OCI-LY3 (cell line): ENCODE measurements around the gene CD300H.

Experiments
- H2AFZ ChIP-seq: fragments of 200-600, 300-600 bp; shearing (Covaris generic); 2 replicates; pipeline ENCODE4 v1.6.0; 2014; ENCODE audit warnings: antibody characterized with exemption, low read depth, low read length
- H3K27ac ChIP-seq: fragments of 200-600, 300-600 bp; sonication (generic); 2 replicates; pipeline ENCODE4 v1.5.1; 2014; ENCODE audit warnings: mild to moderate bottlenecking, low read length, moderate library complexity, mixed read lengths
- H3K27me3 ChIP-seq: fragments of 200-600, 300-600 bp; sonication (generic); 2 replicates; pipeline ENCODE4 v1.6.1; 2014; ENCODE audit warnings: low read depth, low read length, mixed read lengths
- H3K36me3 ChIP-seq: fragments of 200-600, 300-600 bp; sonication (generic); replicated peaks from 2 replicates; pipeline ENCODE3; 2014; ENCODE audit warnings: low read depth, low read length, mixed read lengths
- H3K4me1 ChIP-seq: fragments of 300-600, 200-600 bp; sonication (generic); 2 replicates; pipeline ENCODE4 v1.6.1; 2014; ENCODE audit warnings: low read length, mixed read lengths
- H3K4me2 ChIP-seq: fragments of 200-600, 300-600 bp; sonication (generic); 2 replicates; pipeline ENCODE4 v1.6.1; 2014; ENCODE audit warnings: low read length, mixed read lengths
- H3K4me3 ChIP-seq: fragments of 300-600, 200-600 bp; sonication (generic); 2 replicates; pipeline ENCODE4 v1.5.1; 2014; ENCODE audit warnings: antibody characterized with exemption, mild to moderate bottlenecking, low read length, moderate library complexity
- H3K79me2 ChIP-seq: fragments of 300-600, 200-600 bp; shearing (Covaris generic); 2 replicates; pipeline ENCODE4 v1.6.1; 2014; ENCODE audit warnings: mild to moderate bottlenecking, low read length, mixed read lengths
- H3K9ac ChIP-seq: fragments of 300-600, 200-600 bp; shearing (Covaris generic); 2 replicates; pipeline ENCODE4 v1.6.0; 2014; ENCODE audit warnings: mild to moderate bottlenecking, low read length, moderate library complexity
- H3K9me3 ChIP-seq: fragments of 200-600, 300-600 bp; shearing (Covaris generic); 2 replicates; pipeline ENCODE4 v1.6.1; 2014; ENCODE audit warnings: low read length, mixed read lengths; ENCODE audit not compliant: insufficient read depth
- H4K20me1 ChIP-seq: fragments of 200-600, 300-600 bp; sonication (generic); 2 replicates; pipeline ENCODE4 v1.6.1; 2016; ENCODE audit warnings: low read length, mixed read lengths; ENCODE audit not compliant: insufficient read depth
- EZH2phosphoT487 ChIP-seq: fragments of 200-600 bp; shearing (Covaris generic); IDR thresholded peaks from 2 replicates; pipeline ENCODE4 v1.6.1; 2018; ENCODE audit warnings: antibody characterized with exemption, mixed run types, low read depth
- TF ChIP-seq, protein P1 (sequence below): fragments of 200-600, 300-600 bp; sonication (generic); IDR thresholded peaks from 2 replicates; pipeline ENCODE4 v1.5.1; 2014; ENCODE audit warnings: antibody characterized with exemption, low read length, low read depth

The CD300H gene

DNA sequence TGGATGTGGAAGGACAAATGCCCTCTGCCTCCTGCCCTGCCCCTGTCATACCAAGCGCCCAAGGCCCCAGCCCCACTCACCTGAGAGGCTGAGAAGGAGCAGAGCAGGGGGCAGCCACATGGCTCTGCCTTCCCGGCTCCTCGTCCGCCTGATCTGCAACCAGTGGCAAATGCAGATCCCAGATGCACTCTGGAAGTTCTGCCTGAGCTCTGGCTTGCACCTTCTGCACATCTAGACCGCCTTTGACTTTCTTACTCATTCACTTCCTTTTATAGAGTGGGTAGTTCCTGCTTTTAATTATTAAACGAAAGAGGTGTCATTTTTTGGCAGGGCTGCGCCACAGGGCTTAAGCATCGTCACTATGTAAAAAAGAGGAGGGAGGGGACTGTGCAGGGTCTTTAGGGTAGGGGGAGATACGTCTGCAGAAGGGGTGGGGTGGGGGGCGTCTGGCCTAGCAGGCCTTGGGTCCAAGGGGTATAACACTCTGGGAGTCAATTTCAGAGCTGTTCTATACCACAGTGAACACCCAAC lies 36.0 kb downstream of the CD300H start, which contains the start of gene CD300LB:
TSS of gene CD300LB (minus strand) at position 245 of the 531 bp plus-strand sequence. CDS start at position 120, 125 bp downstream.
- Histone ChIP-seq H3K4me3 (0 out of 2 replicates have a peak within 1 kb of the TSS, but pooled peaks have one; percentile 1), H4K20me1 (no peaks in the 10 kb centered on the region), H3K9me3 (no peaks in the 10 kb centered on the region), H2AFZ (no peak within 1 kb of the TSS), H3K9ac (no peak within 1 kb of the TSS), H3K27ac (no peak within 1 kb of the TSS), H3K36me3 (no peaks in the 10 kb centered on the region), H3K4me1 (peaks cover 23% of the 10 kb centered on the region), H3K4me2 (peak within 1 kb of the TSS; percentile 40), H3K27me3 (peaks cover 25% of the 10 kb centered on the region), H3K79me2 (no peaks in the 10 kb centered on the region)
- TF ChIP-seq EZH2phosphoT487 = no peak
- TF ChIP-seq, protein P1, sequence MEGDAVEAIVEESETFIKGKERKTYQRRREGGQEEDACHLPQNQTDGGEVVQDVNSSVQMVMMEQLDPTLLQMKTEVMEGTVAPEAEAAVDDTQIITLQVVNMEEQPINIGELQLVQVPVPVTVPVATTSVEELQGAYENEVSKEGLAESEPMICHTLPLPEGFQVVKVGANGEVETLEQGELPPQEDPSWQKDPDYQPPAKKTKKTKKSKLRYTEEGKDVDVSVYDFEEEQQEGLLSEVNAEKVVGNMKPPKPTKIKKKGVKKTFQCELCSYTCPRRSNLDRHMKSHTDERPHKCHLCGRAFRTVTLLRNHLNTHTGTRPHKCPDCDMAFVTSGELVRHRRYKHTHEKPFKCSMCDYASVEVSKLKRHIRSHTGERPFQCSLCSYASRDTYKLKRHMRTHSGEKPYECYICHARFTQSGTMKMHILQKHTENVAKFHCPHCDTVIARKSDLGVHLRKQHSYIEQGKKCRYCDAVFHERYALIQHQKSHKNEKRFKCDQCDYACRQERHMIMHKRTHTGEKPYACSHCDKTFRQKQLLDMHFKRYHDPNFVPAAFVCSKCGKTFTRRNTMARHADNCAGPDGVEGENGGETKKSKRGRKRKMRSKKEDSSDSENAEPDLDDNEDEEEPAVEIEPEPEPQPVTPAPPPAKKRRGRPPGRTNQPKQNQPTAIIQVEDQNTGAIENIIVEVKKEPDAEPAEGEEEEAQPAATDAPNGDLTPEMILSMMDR = no peak

DNA sequence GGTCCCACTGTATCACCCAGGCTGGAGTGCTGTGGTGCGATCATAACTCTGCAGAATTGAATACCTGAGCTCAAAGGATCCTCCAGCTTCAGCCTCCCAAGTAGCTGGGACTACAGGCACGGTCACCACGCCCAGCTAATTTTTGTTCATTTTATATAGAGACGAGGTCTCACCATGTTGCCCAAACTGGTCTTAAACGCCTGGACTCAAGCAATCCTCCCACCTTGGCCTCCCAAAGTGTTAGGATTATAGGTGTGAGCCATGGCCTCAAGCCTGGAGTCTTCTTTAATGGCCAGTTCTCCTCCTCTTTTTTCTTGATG lies 36.5 kb downstream of the CD300H start:
- TF ChIP-seq, protein P1 = no peak
- no peak for TF ChIP-seq EZH2phosphoT487
- H4K20me1 ChIP-seq = no peaks in the 10 kb centered on the region
- no peak overlapping the region for H2AFZ ChIP-seq
- H3K79me2 ChIP-seq = no peaks in the 10 kb centered on the region
- no peaks in the 10 kb centered on the region for H3K36me3 ChIP-seq
- H3K27ac ChIP-seq = no peak overlapping the region
- no peaks in the 10 kb centered on the region for H3K9me3 ChIP-seq
- H3K9ac ChIP-seq = no peak overlapping the region
- peaks cover 24% of the 10 kb centered on the region for H3K27me3 ChIP-seq
- no peak overlapping the region for H3K4me2 ChIP-seq
- no peak overlapping the region for H3K4me3 ChIP-seq
- peaks cover 23% of the 10 kb centered on the region for H3K4me1 ChIP-seq

DNA sequence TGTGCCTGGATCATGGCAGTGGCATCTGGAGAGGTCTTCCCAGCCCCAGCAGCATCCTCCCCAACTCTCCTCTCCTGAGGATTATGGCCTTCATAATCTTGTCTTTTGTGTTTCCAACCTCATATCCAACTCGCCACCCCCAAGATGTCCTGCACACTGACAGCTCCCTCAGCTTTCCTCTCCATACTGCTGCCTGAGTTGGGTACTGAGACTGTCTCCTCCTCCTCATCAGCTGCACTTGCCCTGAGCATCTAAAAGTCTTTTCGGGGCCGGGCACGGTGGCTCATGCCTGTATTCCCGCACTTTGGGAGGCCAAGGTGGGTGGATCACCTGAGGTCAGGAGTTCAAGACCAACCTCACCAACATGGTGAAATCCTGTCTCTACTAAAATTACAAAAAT lies 38.1 kb downstream of the CD300H start:
- H2AFZ ChIP-seq = no peak overlapping the region
- H3K4me1 ChIP-seq = peaks cover 23% of the 10 kb centered on the region
- no peak overlapping the region for H3K4me2 ChIP-seq
- no peaks in the 10 kb centered on the region for H3K79me2 ChIP-seq
- no peaks in the 10 kb centered on the region for H3K9me3 ChIP-seq
- H3K4me3 ChIP-seq = no peak overlapping the region
- no peak overlapping the region for H3K27ac ChIP-seq
- peaks cover 17% of the 10 kb centered on the region for H3K27me3 ChIP-seq
- H3K36me3 ChIP-seq = no peaks in the 10 kb centered on the region
- no peak overlapping the region for H3K9ac ChIP-seq
- H4K20me1 ChIP-seq = no peaks in the 10 kb centered on the region
- TF ChIP-seq, protein P1 = no peak
- TF ChIP-seq EZH2phosphoT487 = no peak

DNA sequence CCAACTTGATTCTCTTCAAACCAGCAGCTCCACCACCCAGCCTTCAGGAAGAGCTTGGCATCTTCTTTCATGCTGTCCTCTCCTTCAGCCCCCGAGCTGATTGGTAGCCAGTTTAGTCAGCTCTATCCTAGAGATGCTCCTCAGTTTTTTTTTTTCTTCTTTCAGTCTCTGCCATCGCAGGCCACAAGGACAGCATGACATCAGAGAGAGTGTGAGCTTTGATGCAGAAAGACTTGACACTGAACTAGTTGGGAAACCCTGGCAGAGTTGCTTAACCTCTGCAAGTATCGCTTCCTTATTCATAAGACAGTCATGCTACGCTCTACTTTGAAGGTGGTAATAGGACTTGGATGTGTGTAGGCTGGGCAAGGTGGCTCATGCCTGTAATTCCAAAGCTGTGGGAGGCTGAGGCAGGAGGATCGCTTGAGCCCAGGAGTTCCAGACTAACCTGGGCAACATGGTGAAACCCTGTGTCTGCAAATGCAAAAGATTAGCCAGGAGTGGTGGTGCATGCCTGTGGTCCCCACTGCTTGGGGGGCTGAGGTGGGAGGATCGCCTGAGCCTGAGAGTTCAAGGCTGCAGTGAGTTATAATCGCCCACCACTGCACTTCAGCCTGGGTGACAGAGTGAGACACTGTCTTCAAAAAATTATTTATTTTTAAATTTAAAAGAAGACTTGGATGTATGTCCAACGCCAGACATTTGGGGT lies 38.7 kb downstream of the CD300H start:
- peaks cover 14% of the 10 kb centered on the region for H3K27me3 ChIP-seq
- H3K4me1 ChIP-seq = peaks cover 23% of the 10 kb centered on the region
- H3K9me3 ChIP-seq = no peaks in the 10 kb centered on the region
- no peaks in the 10 kb centered on the region for H3K79me2 ChIP-seq
- H3K27ac ChIP-seq = no peak overlapping the region
- no peak overlapping the region for H3K9ac ChIP-seq
- no peak overlapping the region for H3K4me2 ChIP-seq
- no peak overlapping the region for H2AFZ ChIP-seq
- no peak overlapping the region for H3K4me3 ChIP-seq
- TF ChIP-seq EZH2phosphoT487 = no peak
- TF ChIP-seq, protein P1 = no peak
- H3K36me3 ChIP-seq = no peaks in the 10 kb centered on the region
- H4K20me1 ChIP-seq = no peaks in the 10 kb centered on the region
